ENCODE results near the gene GOLGA6C.

DNA sequence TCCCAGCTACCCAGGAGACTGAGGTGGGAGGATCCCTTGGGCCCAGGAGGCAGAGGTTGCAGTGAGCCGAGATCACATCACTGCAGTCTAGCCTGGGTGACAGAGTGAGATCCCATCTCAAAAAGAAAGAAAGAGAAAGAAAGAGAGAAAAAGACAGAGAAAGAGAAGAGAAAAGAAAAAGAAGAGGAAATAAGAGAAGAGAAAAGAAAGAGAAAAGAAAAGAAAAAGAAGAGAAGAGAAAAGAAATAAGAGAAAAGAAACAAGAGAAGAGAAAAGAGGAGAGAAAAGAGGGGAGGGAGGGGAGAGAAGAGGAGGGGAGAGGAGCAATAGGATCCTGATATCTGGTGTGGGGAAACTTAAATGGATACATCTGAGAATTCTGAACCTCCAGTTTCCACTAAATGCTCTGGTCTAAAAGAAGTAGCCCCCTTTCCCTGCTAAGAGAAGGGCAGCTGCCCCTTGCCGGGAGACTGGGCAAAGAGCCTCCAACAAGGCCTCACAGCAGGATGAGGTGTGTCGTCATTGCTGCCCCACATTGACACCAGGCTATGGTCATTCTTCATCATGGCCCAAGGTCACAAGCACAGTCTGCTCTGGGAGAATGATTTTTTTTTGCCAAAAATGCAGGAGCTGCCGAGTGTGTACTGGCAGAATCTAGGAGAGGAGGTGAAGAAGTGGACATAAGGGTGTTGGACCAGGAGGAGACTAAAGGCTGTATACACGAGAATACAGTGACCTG, 56.6 kb downstream of the GOLGA6C start:
- no peak for TF ChIP-seq CTCF (IDR thresholded peaks at IDR 0.05)
- TF ChIP-seq POLR2A (IDR thresholded peaks at IDR 0.05) = no peak
